Measurements from ENCODE around the gene CPT1B.
"Not testable (repeated sequence)": the region's sequence is repeated elsewhere in the genome, so short reads cannot be mapped to it uniquely, and the experiment has no call there.

Gene CPT1B

GRCh38 chr22:50577987-50578775 is at the start of gene CPT1B:
TSS of gene CPT1B (minus strand) at chr22:50578427. CDS start at chr22:50577915, 512 bp downstream.
- no peak within 1 kb of the TSS for H3K4me3 ChIP-seq (ENCODE audit: low read depth, low read length)

DNA sequence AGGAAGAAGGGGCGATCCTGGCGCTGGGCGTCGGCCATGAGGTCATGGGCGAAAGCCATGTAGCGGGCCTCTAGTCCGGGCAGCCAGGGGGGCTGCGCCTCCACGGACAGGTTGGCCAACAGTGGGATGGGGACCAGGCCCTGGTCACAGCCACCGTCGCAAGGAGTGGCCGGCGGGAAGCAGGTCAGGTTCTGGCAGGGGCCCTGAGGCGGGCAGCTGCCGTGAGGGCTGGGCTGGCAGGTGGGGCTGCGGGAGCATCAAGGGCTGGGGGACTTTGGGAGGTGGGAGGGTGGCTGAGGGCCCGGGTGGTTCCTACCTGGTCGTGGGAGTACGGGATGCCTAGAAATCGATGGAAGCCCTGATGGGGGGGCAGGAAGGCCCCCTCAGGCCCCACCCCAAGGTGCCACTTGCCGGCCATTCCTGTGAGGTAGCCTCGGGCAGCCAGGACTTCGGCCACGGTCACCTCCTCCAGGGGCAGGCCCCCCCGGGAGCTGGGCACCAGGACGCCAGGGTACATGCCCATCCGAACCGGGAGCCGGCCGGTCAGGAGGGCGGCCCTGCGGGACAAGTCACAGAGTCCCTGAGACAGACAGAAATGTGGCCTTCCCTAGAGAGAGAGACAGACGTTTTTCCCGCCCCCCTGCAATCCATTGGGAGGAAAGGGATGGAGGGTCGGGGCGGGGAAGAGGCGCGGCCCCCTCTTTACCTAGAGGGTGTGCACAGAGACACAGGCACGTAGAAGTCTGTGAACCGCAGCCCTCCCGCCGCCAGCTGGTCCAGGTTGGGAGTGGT is 48.8 kb upstream of the CPT1B start:
- H3K4me3 ChIP-seq (ENCODE audit: low read depth, low read length) = peak overlapping the region; percentile 65

GRCh38 chr22:50626314-50626849 is 48.2 kb upstream of the CPT1B start:
- H3K4me3 ChIP-seq (ENCODE audit: low read depth, low read length) = no peak overlapping the region

DNA sequence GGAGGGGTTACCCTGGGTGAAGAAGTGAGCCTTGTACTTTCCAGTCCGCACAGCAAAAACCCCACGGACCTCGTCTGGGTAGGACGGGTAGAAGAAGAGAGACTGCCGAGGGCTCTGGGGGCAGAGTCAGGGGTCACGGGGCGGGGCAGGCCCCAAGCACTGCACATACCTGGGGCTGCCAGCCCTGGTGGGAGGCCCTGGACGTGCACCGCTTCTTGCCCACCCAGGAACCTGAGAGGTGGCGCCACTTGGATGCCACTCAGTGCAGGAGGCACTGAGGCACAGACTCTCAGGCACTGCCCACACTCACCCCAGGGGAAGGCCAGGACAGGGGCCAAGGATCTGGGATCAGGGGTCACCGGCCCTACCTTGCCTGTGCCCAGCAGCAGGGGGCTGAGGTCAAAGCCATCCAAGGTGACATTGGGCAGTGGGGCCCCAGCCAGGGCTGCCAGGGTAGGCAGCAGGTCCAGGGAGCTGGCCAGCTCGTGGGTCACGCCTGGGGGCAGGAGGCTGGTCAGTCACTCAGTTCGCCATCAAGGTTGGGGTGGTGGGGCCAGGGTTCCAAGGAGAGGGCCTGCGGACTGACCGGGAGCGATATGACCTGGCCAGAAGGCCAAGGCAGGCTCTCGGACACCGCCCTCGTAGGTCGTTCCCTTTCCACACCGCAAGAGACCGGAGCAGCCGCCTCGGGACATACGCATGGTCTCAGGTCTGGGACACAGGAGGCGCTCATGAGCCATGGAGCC is 47.5 kb upstream of the CPT1B start:
- no peak overlapping the region for H3K4me3 ChIP-seq (ENCODE audit: low read depth, low read length)

- H3K4me3 ChIP-seq (ENCODE audit: low read depth, low read length) = no peak overlapping the region
Measured at GRCh38 chr22:50625131-50625567, 46.9 kb upstream of the CPT1B start.

DNA sequence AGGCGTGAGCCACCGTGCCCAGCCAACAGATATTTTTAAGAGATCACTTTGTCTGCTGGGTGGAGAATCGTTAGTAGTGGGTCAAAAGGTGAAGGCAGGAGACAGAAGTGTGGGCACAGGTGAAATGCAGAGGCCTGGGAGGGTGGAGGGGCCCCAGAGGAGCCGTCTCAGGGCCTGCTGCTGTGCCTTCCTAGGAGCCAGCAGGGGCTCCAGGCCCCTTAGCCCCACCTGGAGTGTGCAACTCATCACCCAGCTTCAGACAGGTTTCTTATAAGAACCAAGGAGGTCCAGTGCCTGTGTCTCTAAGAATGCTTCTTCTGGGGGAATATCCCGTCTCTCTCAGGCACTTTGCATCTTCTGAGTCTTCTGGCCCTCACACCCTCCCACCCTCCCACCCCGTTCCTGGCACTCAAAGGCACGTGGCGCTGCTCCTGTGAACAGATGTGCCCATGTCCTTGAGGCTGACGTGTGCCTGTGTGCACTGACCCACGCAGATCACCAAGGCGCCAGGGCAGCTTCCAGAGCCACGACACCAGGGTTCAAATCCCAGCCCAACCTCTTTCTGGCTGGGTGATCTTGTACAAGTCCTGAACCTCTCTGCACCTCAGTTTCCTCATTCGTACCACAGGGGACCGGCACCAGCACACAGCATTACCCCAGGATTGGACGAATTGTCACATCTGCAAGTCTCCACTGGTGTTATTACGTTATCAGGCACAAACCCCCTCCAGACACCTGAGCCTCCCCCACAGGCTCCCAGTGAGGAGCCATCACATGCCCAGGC is 46.3 kb upstream of the CPT1B start:
- H3K4me3 ChIP-seq (ENCODE audit: low read depth, low read length) = no peak overlapping the region

- H3K4me3 ChIP-seq (ENCODE audit: low read depth, low read length) = no peak overlapping the region
Measured at GRCh38 chr22:50622723-50623327, 44.6 kb upstream of the CPT1B start.

GRCh38 chr22:50621948-50622722 is 43.9 kb upstream of the CPT1B start:
- H3K4me3 ChIP-seq (ENCODE audit: low read depth, low read length) = no peak overlapping the region

DNA sequence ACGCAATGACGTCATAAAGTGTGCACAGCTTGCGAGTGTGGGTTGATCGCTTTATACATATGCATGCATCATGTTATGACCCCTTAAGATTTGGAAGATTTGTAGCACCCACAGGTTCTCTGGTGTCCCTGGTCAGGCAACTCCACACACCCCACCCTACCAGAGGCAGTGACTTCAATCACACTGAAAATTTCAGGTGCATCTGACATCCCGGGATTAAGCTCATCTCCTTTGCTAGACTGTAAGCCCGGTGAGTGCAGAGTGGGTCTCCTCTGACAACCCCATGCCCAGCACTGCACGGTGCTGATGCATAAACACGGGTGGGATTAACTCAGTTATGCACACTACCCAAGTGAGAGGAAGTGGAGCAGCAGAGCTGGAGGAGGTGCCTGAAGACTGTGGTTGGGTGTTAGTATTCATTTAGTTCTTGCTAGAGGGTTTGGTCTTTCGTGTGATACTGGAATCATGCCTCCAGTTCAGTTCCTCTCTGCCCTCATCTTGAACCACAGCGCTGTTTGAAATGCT is 43.2 kb upstream of the CPT1B start:
- H3K4me3 ChIP-seq (ENCODE audit: low read depth, low read length) = no peak overlapping the region

DNA sequence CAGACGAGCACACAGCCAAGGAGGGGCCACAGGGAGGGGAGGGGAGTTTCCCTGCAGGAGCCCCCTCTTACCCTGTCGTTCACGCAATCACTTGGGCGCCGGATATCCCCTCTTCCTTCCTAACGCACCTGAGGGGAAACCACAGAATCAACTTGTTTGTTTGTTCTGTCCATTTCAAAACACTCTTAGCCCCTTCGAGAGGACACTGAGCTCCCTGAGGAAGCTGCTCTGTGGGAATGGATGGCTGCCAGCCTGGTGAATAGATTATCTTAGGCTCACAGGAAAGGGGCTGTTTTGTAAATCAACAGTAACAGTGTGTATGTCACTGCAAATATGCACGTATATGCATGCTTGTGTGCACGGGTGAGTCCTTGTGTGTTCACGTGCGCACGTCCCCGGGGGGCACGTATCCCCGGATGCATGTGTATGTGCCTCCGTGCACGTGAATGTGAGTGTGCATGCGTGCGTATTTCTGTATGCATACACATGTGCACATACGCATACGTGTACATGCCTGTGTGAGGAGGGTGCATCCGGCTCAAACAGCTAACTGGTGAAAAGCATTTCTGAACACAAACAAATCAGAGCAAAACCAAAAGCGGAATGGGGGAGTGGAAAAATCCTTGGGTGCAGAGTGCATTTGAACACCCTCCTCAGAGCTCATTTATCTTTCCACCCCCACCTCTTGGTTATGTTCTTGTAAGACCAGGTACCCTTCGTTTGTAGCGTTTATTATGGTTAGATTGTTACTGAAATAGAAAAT is 42.5 kb upstream of the CPT1B start:
- peak overlapping the region; percentile 14 for H3K4me3 ChIP-seq (ENCODE audit: low read depth, low read length)

- not testable (repeated sequence) for H3K4me3 ChIP-seq (ENCODE audit: low read depth, low read length)
Measured at GRCh38 chr22:50614296-50614695, 36.1 kb upstream of the CPT1B start.

DNA sequence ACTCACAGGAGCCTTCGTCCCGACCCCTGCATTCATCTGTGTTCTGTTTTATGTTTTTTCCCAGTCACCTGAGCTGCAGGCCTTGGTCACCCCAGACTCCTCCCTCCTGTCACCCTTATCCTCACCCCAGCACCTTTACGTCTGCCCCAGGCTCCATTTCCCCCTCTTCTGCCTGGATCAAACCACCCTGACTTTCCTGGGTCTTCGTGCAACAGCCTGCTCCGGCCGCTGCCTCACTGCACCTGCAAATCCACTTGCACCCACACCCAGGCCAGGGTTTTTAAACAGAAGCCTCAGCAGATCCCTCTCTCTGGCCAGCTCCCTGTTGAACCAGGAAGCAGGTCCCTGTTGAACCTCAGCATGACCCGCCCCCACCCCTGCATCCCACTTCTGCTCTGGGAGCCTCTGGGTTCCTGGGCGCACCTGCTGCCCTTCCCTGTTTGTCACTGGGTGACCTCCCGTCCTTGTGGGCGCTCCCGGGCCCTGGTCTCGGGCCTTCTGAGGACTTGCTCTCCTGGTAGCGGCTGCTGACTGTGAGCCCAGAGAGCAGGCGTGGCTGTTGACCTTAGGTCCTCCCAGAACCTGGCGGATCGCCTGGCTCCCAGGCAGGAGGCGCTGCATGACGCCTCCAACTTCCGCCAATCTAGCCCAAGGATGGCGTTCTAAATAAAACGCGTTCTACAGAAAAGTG is 35.2 kb upstream of the CPT1B start:
- H3K4me3 ChIP-seq (ENCODE audit: low read depth, low read length) = no peak overlapping the region

GRCh38 chr22:50612528-50613221 is 34.4 kb upstream of the CPT1B start:
- no peak overlapping the region for H3K4me3 ChIP-seq (ENCODE audit: low read depth, low read length)

DNA sequence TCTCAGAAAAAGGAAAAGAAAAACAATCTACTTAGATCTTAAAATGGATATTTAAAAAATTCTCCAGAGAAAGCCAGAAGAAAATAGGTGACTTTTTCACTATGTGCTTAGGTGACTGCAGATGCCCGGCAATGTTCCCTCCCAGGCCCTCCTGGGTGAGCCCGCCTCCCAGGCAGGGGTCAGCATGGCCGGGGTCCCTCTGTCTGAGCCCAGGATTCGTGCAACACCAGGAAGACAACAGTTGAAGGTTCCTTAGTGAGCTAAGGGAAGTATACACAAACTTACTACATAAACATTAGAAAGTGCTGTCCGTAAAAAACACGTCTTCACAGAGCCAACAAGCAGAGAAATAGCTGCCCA is 33.9 kb upstream of the CPT1B start:
- no peak overlapping the region for H3K4me3 ChIP-seq (ENCODE audit: low read depth, low read length)

DNA sequence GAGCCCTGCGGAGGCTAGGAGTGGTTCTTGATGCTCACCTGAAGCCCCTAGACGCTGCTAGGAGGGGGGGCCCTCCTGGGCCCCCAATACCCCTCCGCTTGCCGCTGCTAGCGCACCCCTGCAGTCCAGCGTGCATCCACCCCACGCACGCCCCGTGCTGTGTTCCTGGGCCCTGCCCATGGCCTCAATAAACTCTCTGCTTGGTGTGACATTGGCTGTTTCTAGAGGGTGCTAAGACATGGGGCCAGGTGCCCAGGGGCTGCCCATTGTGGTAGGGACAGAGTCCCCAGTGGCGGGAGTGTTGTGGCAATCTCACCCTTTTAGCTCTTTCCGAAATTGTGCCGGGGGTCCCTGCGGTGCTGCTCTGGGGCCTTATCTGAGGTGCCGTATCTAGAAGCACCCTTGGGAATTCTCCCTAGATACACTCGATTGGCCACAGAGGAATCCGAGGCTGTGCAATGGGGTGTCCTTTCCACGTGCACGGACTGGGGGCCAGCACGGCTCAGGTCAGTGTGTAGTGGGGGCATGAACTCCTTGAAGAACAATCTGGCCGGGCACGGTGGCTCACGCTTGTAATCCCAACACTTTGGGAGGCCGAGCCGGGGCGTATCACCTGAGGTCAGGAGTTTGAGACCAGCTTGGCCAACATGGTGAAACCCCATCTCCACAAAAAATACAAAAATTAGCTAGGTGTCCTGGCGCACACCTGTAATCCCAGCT is 33.3 kb upstream of the CPT1B start:
- no peak overlapping the region for H3K4me3 ChIP-seq (ENCODE audit: low read depth, low read length)

DNA sequence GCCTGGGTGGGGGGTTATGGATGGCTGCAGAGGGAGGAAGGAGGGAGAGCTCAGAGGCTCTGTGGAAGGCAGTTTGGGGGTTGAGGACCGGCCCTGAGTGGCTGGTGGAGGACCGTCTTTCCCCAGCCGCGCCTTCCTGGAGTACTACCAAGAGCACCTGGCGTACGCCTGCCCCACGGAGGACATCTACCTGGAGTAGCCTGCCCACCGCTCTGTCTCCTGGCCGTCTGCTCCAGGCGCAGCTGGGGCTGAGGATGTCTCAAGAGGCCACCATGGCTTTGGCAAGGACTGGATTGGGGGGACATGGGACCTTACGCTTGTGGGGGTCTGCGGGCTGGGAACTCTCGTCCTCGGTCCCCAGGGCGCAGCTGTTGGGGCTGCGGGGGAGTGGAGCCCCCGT is 32.4 kb upstream of the CPT1B start:
- no peak overlapping the region for H3K4me3 ChIP-seq (ENCODE audit: low read depth, low read length)
